ENCODE data around the gene PDYN. TPM values are rescaled to one million over a fixed set of nuclear protein-coding genes. Genes with fewer than 3 reads are reported as not detected.

The PDYN gene
- total RNA-seq, 1 experiment from 2014 or later: not detected

- Histone ChIP-seq H3K4me3 (no peak overlapping the region), H3K4me1 (no peaks in the 10 kb centered on the region), H3K9me3 (replicated peaks) (no peaks in the 10 kb centered on the region), H3K27me3 (peaks cover 14% of the 10 kb centered on the region; the same call in 1 of the 2 replicates), H3K27ac (no peak overlapping the region), H3K36me3 (no peaks in the 10 kb centered on the region)
- DNase-seq: no peak
Measured at GRCh38 chr20:1938464-1939269, 55.2 kb downstream of the PDYN start.

DNA sequence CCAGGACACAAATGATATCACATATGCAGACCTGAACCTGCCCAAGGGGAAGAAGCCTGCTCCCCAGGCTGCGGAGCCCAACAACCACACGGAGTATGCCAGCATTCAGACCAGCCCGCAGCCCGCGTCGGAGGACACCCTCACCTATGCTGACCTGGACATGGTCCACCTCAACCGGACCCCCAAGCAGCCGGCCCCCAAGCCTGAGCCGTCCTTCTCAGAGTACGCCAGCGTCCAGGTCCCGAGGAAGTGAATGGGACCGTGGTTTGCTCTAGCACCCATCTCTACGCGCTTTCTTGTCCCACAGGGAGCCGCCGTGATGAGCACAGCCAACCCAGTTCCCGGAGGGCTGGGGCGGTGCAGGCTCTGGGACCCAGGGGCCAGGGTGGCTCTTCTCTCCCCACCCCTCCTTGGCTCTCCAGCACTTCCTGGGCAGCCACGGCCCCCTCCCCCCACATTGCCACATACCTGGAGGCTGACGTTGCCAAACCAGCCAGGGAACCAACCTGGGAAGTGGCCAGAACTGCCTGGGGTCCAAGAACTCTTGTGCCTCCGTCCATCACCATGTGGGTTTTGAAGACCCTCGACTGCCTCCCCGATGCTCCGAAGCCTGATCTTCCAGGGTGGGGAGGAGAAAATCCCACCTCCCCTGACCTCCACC, 56.4 kb downstream of the PDYN start:
- H3K9me3 ChIP-seq (replicated peaks): no peaks in the 10 kb centered on the region
- no peak for DNase-seq
- H3K36me3 ChIP-seq: no peaks in the 10 kb centered on the region
- no peak overlapping the region for H3K27ac ChIP-seq
- H3K27me3 ChIP-seq: 0 out of 2 replicates have a peak, but pooled peaks cover 4% of the 10 kb centered on the region
- no peaks in the 10 kb centered on the region for H3K4me1 ChIP-seq
- H3K4me3 ChIP-seq: no peak overlapping the region

- Histone ChIP-seq H3K9me3 (replicated peaks) (no peaks in the 10 kb centered on the region), H3K27me3 (no peaks in the 10 kb centered on the region), H3K36me3 (no peaks in the 10 kb centered on the region), H3K4me3 (no peak overlapping the region), H3K4me1 (no peaks in the 10 kb centered on the region), H3K27ac (no peak overlapping the region)
- DNase-seq: no peak
Measured at GRCh38 chr20:1935696-1936366, 58.0 kb downstream of the PDYN start.

DNA sequence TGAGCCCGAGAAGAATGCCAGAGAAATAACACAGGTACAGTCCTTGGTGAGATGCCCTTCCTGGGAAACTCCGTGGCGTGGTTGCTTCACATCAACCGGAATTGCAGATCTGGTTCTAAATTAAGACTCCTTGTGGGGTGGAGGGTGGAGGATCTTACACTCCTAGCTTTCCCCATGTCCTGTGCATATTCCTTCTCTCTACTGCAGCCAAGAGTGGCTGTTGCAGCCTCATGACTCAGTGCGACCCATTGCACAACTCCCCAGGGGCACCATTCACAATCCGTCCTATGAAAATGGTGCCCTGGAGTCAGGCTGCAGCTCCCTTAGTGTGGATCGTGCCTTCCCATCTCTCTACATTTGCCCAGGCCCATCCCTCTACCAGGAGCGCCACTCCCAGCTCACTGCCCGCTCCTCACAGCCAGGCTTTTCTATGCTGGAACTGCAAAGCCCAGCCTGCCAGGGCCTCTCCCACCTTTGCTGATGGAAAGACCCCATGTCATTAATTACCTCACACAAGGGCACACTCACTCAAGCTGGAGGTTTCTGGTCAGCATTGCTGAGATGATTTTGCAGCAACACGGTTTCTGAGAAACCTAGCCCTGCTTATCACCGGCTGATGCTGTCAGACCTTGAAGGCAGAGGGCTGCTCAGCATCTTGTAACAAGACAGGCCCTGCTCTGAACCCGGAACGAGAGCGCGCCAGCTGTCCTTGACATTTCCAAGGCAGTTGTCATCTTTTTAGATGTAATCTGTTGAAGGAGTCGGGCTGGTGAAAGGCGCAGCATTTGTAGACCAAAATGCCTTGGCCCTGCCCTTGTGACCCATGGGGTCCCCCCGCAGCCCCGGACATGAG, 58.9 kb downstream of the PDYN start:
- no peak for DNase-seq
- Histone ChIP-seq H3K27ac (no peak overlapping the region), H3K4me3 (no peak overlapping the region)

DNA sequence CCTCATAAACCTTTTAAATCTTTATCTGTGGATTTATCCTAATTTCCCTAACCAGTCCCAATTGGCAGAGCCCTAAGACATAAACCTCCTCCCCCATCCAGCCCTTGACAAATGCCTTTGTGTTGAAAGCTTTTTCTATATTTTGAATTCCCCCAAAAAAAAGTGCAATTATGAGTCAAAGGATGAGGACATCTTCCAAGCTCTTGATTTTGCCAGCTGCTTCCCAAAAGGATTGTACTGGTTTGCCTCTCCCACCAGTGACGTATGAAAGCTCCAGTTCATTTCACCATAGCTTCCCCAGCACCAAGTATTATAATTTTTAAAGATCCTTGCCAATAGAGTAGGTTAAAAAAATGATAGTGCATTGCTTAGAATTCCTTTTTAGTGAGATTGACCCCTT, 59.7 kb downstream of the PDYN start:
- Histone ChIP-seq H3K9me3 (replicated peaks) (no peaks in the 10 kb centered on the region), H3K4me1 (no peaks in the 10 kb centered on the region), H3K27ac (no peak overlapping the region), H3K4me3 (no peak overlapping the region), H3K36me3 (no peaks in the 10 kb centered on the region), H3K27me3 (no peaks in the 10 kb centered on the region)
- no peak for DNase-seq

More for the DNA sequence above, 58.9 kb downstream of the PDYN start:
- H3K36me3 ChIP-seq: no peaks in the 10 kb centered on the region
- H3K9me3 ChIP-seq (replicated peaks): no peaks in the 10 kb centered on the region
- no peaks in the 10 kb centered on the region for H3K27me3 ChIP-seq
- H3K4me1 ChIP-seq: no peaks in the 10 kb centered on the region

DNA sequence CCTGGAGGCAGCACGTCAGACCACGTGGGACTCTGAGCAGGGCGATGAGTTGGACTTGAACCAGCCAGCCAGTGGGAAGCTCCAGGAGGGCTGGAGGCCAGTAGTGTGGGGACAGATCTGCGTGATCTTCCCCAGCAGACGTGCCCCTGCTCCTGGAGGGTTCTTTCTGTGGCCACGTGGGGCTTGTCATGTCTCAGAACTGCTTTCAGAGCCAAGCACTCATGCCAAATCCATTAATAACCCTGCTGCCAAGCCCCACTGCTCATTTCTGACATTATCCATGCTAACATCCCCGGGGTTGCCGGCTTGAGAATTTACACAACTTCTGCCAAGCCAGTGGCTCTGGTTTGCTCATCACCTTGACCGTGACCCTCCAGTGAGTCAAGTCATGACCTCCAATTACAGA, 60.4 kb downstream of the PDYN start:
- Histone ChIP-seq H3K27ac (no peak overlapping the region), H3K36me3 (no peaks in the 10 kb centered on the region), H3K9me3 (replicated peaks) (no peaks in the 10 kb centered on the region), H3K27me3 (no peaks in the 10 kb centered on the region), H3K4me3 (no peak overlapping the region), H3K4me1 (no peaks in the 10 kb centered on the region)
- no peak for DNase-seq

GRCh38 chr20:1932971-1933370, 60.9 kb downstream of the PDYN start:
- Histone ChIP-seq H3K4me3 (no peak overlapping the region), H3K27me3 (no peaks in the 10 kb centered on the region), H3K27ac (no peak overlapping the region), H3K4me1 (no peaks in the 10 kb centered on the region), H3K9me3 (replicated peaks) (no peaks in the 10 kb centered on the region), H3K36me3 (no peaks in the 10 kb centered on the region)
- DNase-seq: no peak

GRCh38 chr20:1931830-1932229, 62.0 kb downstream of the PDYN start:
- H3K4me1 ChIP-seq: no peaks in the 10 kb centered on the region
- no peaks in the 10 kb centered on the region for H3K9me3 ChIP-seq (replicated peaks)
- no peak overlapping the region for H3K27ac ChIP-seq
- H3K4me3 ChIP-seq: no peak overlapping the region
- no peaks in the 10 kb centered on the region for H3K27me3 ChIP-seq
- H3K36me3 ChIP-seq: no peaks in the 10 kb centered on the region
- no peak for DNase-seq

DNA sequence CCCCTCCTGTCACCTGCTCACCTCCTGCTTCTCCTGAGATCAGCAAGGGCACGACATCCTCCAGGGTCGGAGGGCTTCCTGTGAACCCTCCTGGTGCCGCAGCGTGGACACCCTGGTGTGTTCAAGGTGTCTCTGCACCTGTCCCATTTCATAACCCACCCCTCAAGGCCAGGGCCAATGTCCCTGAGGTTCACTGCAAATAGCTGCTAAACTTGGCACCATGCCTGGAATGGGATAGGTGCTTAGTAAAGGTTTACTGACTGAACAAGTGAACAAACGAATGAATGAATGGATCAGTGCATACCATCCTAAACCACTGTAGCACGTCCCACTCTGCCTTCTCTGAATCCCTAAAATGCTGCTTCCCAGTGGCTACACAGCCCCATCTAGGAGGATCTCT, 63.7 kb downstream of the PDYN start:
- Histone ChIP-seq H3K36me3 (no peaks in the 10 kb centered on the region), H3K4me3 (no peak overlapping the region), H3K9me3 (replicated peaks) (no peaks in the 10 kb centered on the region), H3K27me3 (no peaks in the 10 kb centered on the region), H3K4me1 (no peaks in the 10 kb centered on the region), H3K27ac (no peak overlapping the region)
- DNase-seq: no peak

DNA sequence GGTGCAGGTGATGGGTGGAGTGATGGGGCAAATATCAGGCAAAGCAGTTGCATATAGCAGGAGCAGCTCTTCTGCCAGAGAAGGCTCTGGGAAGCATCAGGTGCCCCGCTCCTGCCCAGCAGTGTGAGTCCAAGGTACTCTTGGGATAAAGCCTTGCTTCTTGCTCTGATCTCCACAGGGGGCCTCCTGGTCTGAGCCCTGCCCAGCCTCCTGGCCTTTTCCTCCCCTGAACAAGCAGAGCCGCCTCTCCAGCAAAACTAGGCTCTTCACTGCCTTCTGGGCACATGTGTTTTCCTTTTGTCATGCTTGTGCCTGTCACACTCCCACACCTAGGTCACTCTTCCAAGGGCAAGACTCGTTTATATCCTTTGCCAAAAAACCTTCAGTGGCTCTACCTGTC, 64.4 kb downstream of the PDYN start:
- no peak overlapping the region for H3K4me3 ChIP-seq
- H3K4me1 ChIP-seq: no peaks in the 10 kb centered on the region
- DNase-seq: no peak
- H3K9me3 ChIP-seq (replicated peaks): no peaks in the 10 kb centered on the region
- H3K27ac ChIP-seq: no peak overlapping the region
- no peaks in the 10 kb centered on the region for H3K27me3 ChIP-seq
- H3K36me3 ChIP-seq: no peaks in the 10 kb centered on the region

- Histone ChIP-seq H3K36me3 (no peaks in the 10 kb centered on the region), H3K9me3 (replicated peaks) (no peaks in the 10 kb centered on the region), H3K27me3 (no peaks in the 10 kb centered on the region), H3K4me3 (no peak overlapping the region), H3K4me1 (no peaks in the 10 kb centered on the region), H3K27ac (no peak overlapping the region)
- DNase-seq: no peak
Measured at GRCh38 chr20:1928782-1929181, 65.1 kb downstream of the PDYN start.

Other genes starting within 250 kb of the PDYN start
- gene SIRPA, start 98.7 kb downstream of the PDYN start, total RNA-seq (2014; rRNA removed; shearing (Covaris generic)): 0.93 and 1.4 TPM in 2 replicates
- 18.0 and 19.1 TPM in 2 replicates for gene STK35, start 107.8 kb upstream of the PDYN start, total RNA-seq (2014; rRNA removed; shearing (Covaris generic))